B cell (primary cell): ENCODE results near the gene NKD2. TPM values are rescaled to one million over a fixed set of nuclear protein-coding genes. Genes with fewer than 3 reads are reported as not detected.

Experiments
- ATAC-seq: fragments of 200-7000 bp; cut with Tn5 transposase; one replicate; pipeline ENCODE4 v1.10.0; 2021; ENCODE audit warnings: low read depth, mild to moderate bottlenecking, moderate number of reproducible peaks, moderate library complexity
- CTCF ChIA-PET: fragments of 350-600 bp; sonication (Branson Sonifier 250); formaldehyde crosslinking; loops from one replicate; lab custom pipeline; 2021; ENCODE audit warnings: antibody characterized with exemption, inconsistent platforms; lab: Charles Lee
- POLR2A ChIA-PET: fragments of 350-600 bp; sonication (Branson Sonifier 250); formaldehyde crosslinking; loops from one replicate; lab custom pipeline; 2021; ENCODE audit warnings: antibody characterized with exemption; lab: Charles Lee
- DNase-seq: peaks from one replicate; pipeline ENCODE4 v3.0.0; 2013
- H2AFZ ChIP-seq: 2 replicates; pipeline ENCODE4 v1.6.1; 2012; ENCODE audit warnings: mild to moderate bottlenecking, low read depth, low read length; ENCODE audit not compliant: insufficient read depth, poor library complexity, severe bottlenecking
- H3K27ac ChIP-seq, 2 donors: 1 replicate in 1 of 2; 2 replicates in 1 of 2; pipeline ENCODE4 v1.5.1; 2012 to 2013; ENCODE audit warnings: low read length in 2 of 2, mild to moderate bottlenecking in 2 of 2, moderate library complexity in 1 of 2
- H3K27me3 ChIP-seq, 4 experiments: fragments of 200-600 bp in 1 of 4; sonication (generic) in 1 of 4; replicated peaks in 1 of 4; 1 replicate in 2 of 4; 2 replicates in 2 of 4; pipeline versions ENCODE4 v1.6.1 to v1.7.0; 2013 to 2016; ENCODE audit warnings: low read length in 3 of 4, mild to moderate bottlenecking in 2 of 4, mixed read lengths in 1 of 4, moderate library complexity in 1 of 4; ENCODE audit not compliant: insufficient read depth in 4 of 4, control insufficient read depth in 3 of 4; ENCODE audit errors: control extremely low read depth in 1 of 4
- H3K36me3 ChIP-seq, 2 experiments: replicated peaks in 1 of 2; 1 replicate in 1 of 2; 2 replicates in 1 of 2; pipeline versions ENCODE4 v1.6.1 to v1.7.1; 2013; ENCODE audit warnings: low read length in 1 of 2; ENCODE audit not compliant: insufficient read depth in 2 of 2, control insufficient read depth in 1 of 2; ENCODE audit errors: control extremely low read depth in 1 of 2, extremely low read depth in 1 of 2
- H3K4me1 ChIP-seq, 2 donors: fragments of 200-600 bp in 1 of 2; sonication (generic) in 1 of 2; 1 replicate in 1 of 2; 2 replicates in 1 of 2; pipeline versions ENCODE4 v1.5.1 to v1.6.1; 2013 to 2017; ENCODE audit warnings: low read length in 2 of 2; ENCODE audit not compliant: control insufficient read depth in 2 of 2, insufficient read depth in 2 of 2
- H3K4me2 ChIP-seq: replicated peaks from 2 replicates; pipeline ENCODE3; 2012; ENCODE audit warnings: mild to moderate bottlenecking, low read depth, low read length; ENCODE audit not compliant: poor library complexity, severe bottlenecking
- H3K4me3 ChIP-seq, 5 experiments: fragments of 200-600 bp in 1 of 5; sonication (generic) in 1 of 5; 1 replicate in 3 of 5; 2 replicates in 2 of 5; pipeline versions ENCODE4 v1.5.1 to v1.7.0; 2011 to 2016; ENCODE audit warnings: low read length in 4 of 5, mild to moderate bottlenecking in 4 of 5, low read depth in 2 of 5, control low read depth in 1 of 5, moderate library complexity in 1 of 5; ENCODE audit not compliant: insufficient read depth in 1 of 5; ENCODE audit errors: control extremely low read depth in 1 of 5, extremely low read depth in 1 of 5
- H3K79me2 ChIP-seq: fragments of 200-600 bp; sonication (generic); one replicate; pipeline ENCODE4 v1.6.0; 2016; ENCODE audit warnings: low read length; ENCODE audit not compliant: control insufficient read depth, insufficient read depth
- H3K9ac ChIP-seq: fragments of 200-600 bp; sonication (generic); 2 replicates; pipeline ENCODE4 v1.6.1; 2017; ENCODE audit warnings: mild to moderate bottlenecking, low read length, moderate library complexity
- H3K9me3 ChIP-seq, 3 donors: one replicate each; pipeline versions ENCODE4 v1.6.1 to v1.7.1; 2013; ENCODE audit warnings: low read length in 2 of 3; ENCODE audit not compliant: control insufficient read depth in 2 of 3, insufficient read depth in 1 of 3; ENCODE audit errors: control extremely low read depth in 1 of 3
- H4K20me1 ChIP-seq: 2 replicates; pipeline ENCODE4 v1.6.0; 2012; ENCODE audit warnings: mild to moderate bottlenecking, low read length; ENCODE audit not compliant: insufficient read depth, control insufficient read depth, poor library complexity, severe bottlenecking
- H3K27ac Mint-ChIP-seq: one replicate; pipeline ENCODE4 v1.8.0; 2021; ENCODE audit warnings: mixed read lengths
- H3K27me3 Mint-ChIP-seq: one replicate; pipeline ENCODE4 v1.8.0; 2021; ENCODE audit warnings: mixed read lengths
- H3K4me1 Mint-ChIP-seq: one replicate; pipeline ENCODE4 v1.8.0; 2021; ENCODE audit warnings: mixed read lengths
- H3K4me3 Mint-ChIP-seq: one replicate; pipeline ENCODE4 v1.8.0; 2021; ENCODE audit warnings: mixed read lengths
- H3K9me3 Mint-ChIP-seq: one replicate; pipeline ENCODE4 v1.8.0; 2022; ENCODE audit warnings: mixed read lengths; ENCODE audit not compliant: insufficient read depth
- CTCF ChIP-seq: fragments of 200-600 bp; IDR thresholded peaks from one replicate; pipeline ENCODE4 v1.8.0; 2022; ENCODE audit warnings: antibody characterized with exemption, mild to moderate bottlenecking
- EZH2 ChIP-seq: IDR thresholded peaks from 2 replicates; pipeline ENCODE4 v1.6.1; 2012; ENCODE audit warnings: borderline replicate concordance, low read depth, mild to moderate bottlenecking, moderate library complexity, low read length; ENCODE audit not compliant: insufficient read depth, poor library complexity, severe bottlenecking
- WGBS: methylation state at CpG from one replicate; pipeline ENCODE4 v1.1.5; 2013; ENCODE audit warnings: missing lambda C conversion rate; ENCODE audit not compliant: insufficient coverage; 5-methylcytosine and 5-hydroxymethylcytosine counted together
- intact Hi-C: fragments of 100-400 bp; cut with micrococcal nuclease; formaldehyde crosslinking; loops from one replicate; pipeline ENCODE4 v1.10.0; 2022
- polyA plus RNA-seq: library from polyadenylated mRNA; depleted of rRNA; stranded (reverse); fragments of >200 nt; gene quantifications from 2 replicates; pipeline ENCODE4 v1.2.3, GENCODE V29; 2012
- total RNA-seq, 2 donors: library from RNA; stranded (reverse); fragments of 120-200 nt in 1 of 2; gene quantifications; 1 replicate in 1 of 2; 2 replicates in 1 of 2; pipeline versions ENCODE4 v1.2.3 to v1.2.4, GENCODE V29; 2013 to 2022

Gene NKD2
- total and polyA plus RNA-seq, 2 donors (not counting 1 experiment from before 2014, with no cell fraction given): 0.12 to 0.34 TPM

GRCh38 chr5:1065143-1065750 lies 56.6 kb downstream of the NKD2 start:
- H3K4me2 ChIP-seq: no peak overlapping the region
- Mint-ChIP-seq H3K9me3 (no peaks in the 10 kb centered on the region), H3K4me3 (no peak overlapping the region), H3K27me3 (no peaks in the 10 kb centered on the region), H3K27ac (no peak overlapping the region), H3K4me1 (no peaks in the 10 kb centered on the region)
- no peak overlapping the region for H3K4me3 ChIP-seq
- no peaks in the 10 kb centered on the region for H3K36me3 ChIP-seq
- no peak overlapping the region for H3K9ac ChIP-seq
- no peak overlapping the region for H2AFZ ChIP-seq
- intact Hi-C loops: no loop called here
- H3K9me3 ChIP-seq: no peaks in the 10 kb centered on the region
- H3K27me3 ChIP-seq: no peaks in the 10 kb centered on the region
- no peaks in the 10 kb centered on the region for H3K4me1 ChIP-seq
- ChIA-PET POLR2A (no interaction called here), CTCF (no interaction called here)
- H3K79me2 ChIP-seq: no peaks in the 10 kb centered on the region
- DNase-seq (no peak), ATAC-seq (no peak)
- no peak overlapping the region for H3K27ac ChIP-seq
- no peak for TF ChIP-seq EZH2
- TF ChIP-seq CTCF: no peak
- no peaks in the 10 kb centered on the region for H4K20me1 ChIP-seq
- 93% methylated on average over 18 of the region's 26 CpGs for WGBS

GRCh38 chr5:1065891-1066650 lies 57.5 kb downstream of the NKD2 start:
- Histone ChIP-seq H3K9me3 (no peaks in the 10 kb centered on the region), H2AFZ (no peak overlapping the region), H3K36me3 (no peaks in the 10 kb centered on the region), H3K4me3 (no peak overlapping the region), H4K20me1 (no peaks in the 10 kb centered on the region), H3K27ac (no peak overlapping the region), H3K27me3 (no peaks in the 10 kb centered on the region), H3K79me2 (no peaks in the 10 kb centered on the region), H3K4me2 (no peak overlapping the region), H3K4me1 (no peaks in the 10 kb centered on the region), H3K9ac (no peak overlapping the region)
- DNase-seq: no peak
- CTCF ChIA-PET: no interaction called here
- POLR2A ChIA-PET: no interaction called here
- Mint-ChIP-seq H3K4me1 (no peaks in the 10 kb centered on the region), H3K9me3 (no peaks in the 10 kb centered on the region), H3K27me3 (no peaks in the 10 kb centered on the region), H3K27ac (no peak overlapping the region), H3K4me3 (no peak overlapping the region)
- WGBS: 98% methylated on average over 14 of the region's 16 CpGs
- TF ChIP-seq CTCF (no peak), EZH2 (no peak)
- no peak for ATAC-seq
- intact Hi-C loops: no loop called here
